Right ventricle myocardium inferior (tissue), 1 donor: ENCODE results near the gene OSBPL1A. TPM values are rescaled to one million over a fixed set of nuclear protein-coding genes. Genes with fewer than 3 reads are reported as not detected.
"Not testable (repeated sequence)": the region's sequence is repeated elsewhere in the genome, so short reads cannot be mapped to it uniquely, and the experiment has no call there.

Experiments
- ATAC-seq: fragments of 200-7000 bp; cut with Tn5 transposase; one replicate; pipeline ENCODE4 v1.9.1; 2020; ENCODE audit warnings: mild to moderate bottlenecking, moderate library complexity
- DNase-seq: peaks from one replicate; pipeline ENCODE4 v3.0.0; 2021; ENCODE audit errors: missing footprints
- intact Hi-C: fragments of 100-400 bp; cut with DNase I; formaldehyde crosslinking; loops from one replicate; pipeline ENCODE4 v1.11.0; 2022
- total RNA-seq: library from RNA; stranded (reverse); fragmentation: NEBNext Ultra II Directional; extraction: Animal tissue kit (Norgen Biotek cat#: 25700); gene quantifications from one replicate; pipeline ENCODE4 v1.2.1, GENCODE V29; 2021
- donor health status: DM: no; HTN: yes; CAD: no; lungs with severe emphysema.

OSBPL1A gene
- total RNA-seq, 1 donor from 2014 or later: 78.9 TPM

DNA sequence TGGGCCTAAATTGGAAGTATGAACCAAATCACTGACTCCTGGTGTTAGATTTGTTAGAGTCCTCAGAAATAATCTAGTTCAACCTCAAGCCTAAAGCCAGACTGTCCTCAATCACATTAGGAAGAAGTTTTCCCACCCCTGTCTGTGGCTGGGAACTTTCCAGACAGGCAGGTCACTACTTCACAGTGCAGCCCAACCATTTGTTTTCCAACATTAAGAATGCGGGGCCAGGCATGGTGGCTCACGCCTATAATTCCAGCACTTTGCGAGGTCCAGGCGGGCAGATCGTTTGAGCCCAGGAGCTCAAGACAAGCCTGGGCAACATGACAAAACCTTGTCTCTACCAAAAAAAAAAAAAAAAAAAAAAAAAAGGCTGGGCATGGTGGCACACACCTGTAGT is 5.5 kb upstream of the OSBPL1A start:
- intact Hi-C loops: no loop called here
- ATAC-seq (no peak), DNase-seq (no peak)

- intact Hi-C loops: no loop called here
- DNase-seq (no peak), ATAC-seq (no peak)
These were observed 4.7 kb upstream of the OSBPL1A start for GRCh38 chr18:24402209-24402785.

DNA sequence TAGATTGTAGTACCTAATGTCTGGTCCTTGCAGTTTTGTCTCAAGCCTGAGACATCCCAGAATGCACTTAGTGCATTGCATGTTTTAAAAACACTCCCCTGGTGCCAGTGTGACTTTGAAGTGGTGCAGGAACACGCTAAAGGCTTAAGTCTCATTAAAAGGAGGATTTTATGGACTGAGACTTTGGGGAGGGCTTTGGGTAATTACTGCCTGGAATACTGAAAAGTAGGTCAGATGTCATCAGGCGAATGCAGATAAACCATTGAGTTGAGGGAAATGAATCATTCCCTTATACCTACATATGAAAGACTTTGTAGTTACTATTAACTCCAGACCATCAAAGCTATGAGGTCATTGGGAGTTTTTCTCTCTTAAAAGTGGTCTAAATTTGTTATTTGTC is 3.0 kb upstream of the OSBPL1A start:
- ATAC-seq: no peak
- DNase-seq: no peak
- intact Hi-C loops: no loop called here

- DNase-seq (no peak), ATAC-seq (no peak)
- intact Hi-C loops: no loop called here
These were observed 916 bp upstream of the OSBPL1A start for GRCh38 chr18:24398540-24398939.

GRCh38 chr18:24397131-24397693 is 412 bp downstream of the OSBPL1A start:
- no peak for DNase-seq
- ATAC-seq: peak; percentile 51
- intact Hi-C loops: loop anchor here (1.0 kb wide), 1 partner anchor 29 kb away; the partner anchor contains the start of gene IMPACT

DNA sequence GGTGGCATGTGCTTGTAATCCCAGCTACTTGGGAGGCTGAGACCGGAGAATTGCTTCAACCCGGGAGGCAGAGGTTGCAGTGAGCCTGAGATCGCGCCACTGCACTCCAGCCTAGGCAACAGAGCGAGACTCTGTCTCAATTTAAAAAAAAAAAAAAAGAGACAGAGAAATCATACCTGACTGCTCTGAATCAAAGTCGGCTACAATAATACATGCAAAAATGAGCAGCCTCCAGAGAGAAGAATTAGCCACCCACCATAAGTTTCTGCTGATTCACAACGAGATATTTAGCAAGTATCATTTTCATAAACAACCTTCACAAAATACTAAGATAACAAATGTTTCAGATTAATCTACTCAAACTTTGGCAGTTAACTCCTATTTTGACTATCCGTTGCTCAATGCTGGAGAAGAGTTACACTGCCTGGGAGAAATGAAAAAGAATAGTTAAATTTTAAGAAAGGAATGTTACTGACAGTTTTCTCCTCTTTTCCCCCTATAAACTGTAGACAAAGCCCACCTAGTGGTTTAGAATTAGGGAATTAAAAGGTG is 1.5 kb downstream of the OSBPL1A start:
- DNase-seq: no peak
- intact Hi-C loops: no loop called here
- ATAC-seq: no peak

- intact Hi-C loops: no loop called here
- DNase-seq (no peak), ATAC-seq (no peak)
These were observed 2.4 kb downstream of the OSBPL1A start for GRCh38 chr18:24395049-24395795.

- ATAC-seq: no peak
- no peak for DNase-seq
- intact Hi-C loops: no loop called here
These were observed 8.7 kb downstream of the OSBPL1A start for GRCh38 chr18:24388957-24389356.

DNA sequence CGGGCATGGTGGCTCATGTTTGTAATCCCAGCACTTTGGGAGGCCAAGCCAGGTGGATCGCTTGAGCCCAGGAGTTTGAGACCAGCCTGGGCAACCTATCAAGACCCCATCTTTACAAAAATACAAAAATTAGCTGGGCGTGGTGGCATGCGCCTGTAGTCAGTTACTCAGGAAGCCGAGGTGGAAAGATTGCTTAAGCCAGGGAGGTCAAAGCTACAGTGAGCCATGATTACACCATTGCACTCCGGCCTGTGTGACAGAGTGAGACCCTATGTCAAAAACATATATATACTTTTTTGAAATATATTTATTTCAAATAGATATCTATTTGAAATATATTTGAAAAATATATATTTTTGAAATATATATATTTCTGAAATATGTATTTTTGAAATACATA is 10.9 kb downstream of the OSBPL1A start:
- ATAC-seq (no peak), DNase-seq (no peak)
- intact Hi-C loops: no loop called here

- DNase-seq: no peak
- no peak for ATAC-seq
- intact Hi-C loops: no loop called here
These were observed 16.5 kb downstream of the OSBPL1A start for GRCh38 chr18:24381126-24381525.

DNA sequence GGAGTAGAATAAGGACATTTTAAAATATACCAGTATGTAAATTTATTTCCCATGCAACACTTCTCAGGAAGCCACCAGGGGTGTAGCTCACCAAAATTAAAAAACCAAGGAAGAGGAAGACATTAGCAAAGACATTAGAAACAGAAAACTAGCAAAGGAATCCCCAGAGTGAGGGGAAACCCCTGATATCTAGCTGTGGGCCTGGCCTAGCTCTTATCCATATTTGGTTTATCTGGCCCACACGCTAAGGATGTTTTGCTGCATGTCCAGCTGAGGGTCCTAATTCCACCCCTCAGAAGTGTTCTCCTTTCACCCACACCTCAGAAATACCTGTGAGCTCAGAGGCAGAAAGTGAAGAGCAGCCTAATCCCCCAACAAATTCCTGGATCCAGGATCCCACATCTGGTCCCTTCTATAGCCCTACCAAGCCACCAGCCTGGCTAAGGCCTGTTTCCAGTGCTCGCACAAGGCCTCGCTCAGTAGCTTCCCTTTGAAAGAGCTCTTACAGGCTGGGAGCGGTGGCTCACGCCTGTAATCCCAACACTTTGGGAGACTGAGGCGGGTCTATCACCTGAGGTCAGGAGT is 17.4 kb downstream of the OSBPL1A start:
- no peak for DNase-seq
- intact Hi-C loops: no loop called here
- ATAC-seq: no peak

DNA sequence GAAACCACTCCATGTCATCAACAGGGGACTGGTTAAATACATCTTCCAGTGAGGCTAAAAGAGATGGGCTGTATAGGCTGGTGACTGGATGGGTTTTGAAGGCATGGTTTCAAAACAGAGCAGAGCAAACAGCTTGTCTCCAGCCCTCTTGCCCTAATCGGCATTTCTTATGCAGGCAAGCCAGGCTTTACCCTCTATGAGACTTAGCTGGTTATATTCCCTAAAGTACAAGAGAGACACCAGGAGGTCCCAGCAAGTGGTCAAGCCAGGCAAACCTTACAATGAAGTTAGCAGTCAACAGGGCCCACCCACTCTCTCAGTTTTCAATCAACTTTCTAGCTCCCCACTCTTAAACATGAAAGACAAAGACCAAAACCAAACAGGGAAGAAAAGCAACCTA is 19.0 kb downstream of the OSBPL1A start:
- intact Hi-C loops: no loop called here
- ATAC-seq (no peak), DNase-seq (no peak)

DNA sequence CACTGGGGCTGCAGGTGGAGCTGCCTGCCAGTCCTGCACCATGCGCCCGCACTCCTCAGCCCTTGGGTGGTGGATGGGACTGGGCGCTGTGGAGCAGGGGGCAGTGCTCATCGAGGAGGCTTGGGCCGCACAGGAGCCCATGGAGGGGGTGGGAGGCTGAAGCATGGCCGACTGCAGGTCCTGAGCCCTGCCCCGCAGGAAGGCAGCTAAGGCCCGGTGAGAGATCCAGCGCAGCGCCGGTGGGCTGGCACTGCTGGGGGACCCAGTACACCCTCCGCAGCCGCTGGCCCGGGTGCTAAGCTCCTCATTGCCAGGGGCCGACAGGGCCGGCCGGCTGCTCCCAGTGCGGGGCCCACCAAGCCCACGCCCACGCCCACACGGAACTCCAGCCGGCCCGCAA is 21.1 kb downstream of the OSBPL1A start:
- ATAC-seq, intact Hi-C loops, DNase-seq: not testable (repeated sequence)

GRCh38 chr18:24373328-24373727 is 24.3 kb downstream of the OSBPL1A start:
- intact Hi-C loops: no loop called here
- DNase-seq (no peak), ATAC-seq (no peak)

DNA sequence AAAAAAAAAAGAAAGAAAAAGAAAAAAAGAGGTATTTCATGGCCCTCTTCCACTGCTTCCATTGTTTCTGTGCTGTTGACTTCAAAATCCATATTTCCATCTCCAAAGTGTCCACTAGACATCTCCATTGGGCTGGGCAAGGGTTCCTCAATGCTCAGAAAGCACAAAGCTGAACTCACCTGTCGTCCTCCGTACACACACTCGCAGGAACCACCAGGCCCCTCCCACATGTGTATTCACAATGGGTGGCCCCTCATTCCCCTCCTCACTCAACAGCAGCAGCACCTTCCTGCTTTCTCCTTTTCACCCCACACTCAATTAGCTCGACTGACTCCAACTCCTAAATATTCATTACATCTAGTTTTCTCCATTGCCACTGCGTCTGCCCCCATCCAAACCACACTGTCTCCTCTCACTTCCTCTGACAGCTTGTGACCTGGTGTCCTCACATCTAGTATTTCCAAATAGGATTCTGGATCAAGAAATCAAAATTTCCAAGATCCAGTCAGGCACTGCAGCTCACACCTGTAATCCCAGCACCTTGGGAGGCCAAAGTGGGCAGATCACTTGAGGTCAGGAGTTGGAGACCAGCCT is 25.2 kb downstream of the OSBPL1A start:
- no peak for DNase-seq
- no peak for ATAC-seq
- intact Hi-C loops: no loop called here

DNA sequence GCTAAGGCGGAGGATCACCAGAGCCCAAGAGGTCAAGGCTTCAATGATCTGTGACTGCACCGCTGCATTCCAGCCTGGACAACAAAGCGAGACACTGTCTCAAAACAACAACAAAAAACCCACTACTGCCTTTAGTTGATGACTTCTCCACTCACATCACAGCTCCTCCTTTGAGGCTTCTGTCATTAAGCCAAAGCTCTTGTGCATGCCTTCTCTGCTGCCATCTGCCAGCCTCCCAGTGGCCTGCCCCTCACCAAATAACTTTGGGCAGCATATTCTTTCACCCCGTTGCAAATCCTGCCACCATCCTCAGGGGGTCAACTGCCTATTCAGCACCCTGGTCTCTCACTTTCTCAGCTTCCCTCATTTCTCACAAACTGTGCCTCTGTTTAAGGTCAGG is 27.5 kb downstream of the OSBPL1A start:
- DNase-seq (no peak), ATAC-seq (peak; percentile 34)
- intact Hi-C loops: no loop called here

- no peak for ATAC-seq
- intact Hi-C loops: loop anchor here (10.0 kb wide), 1 partner anchor 55 kb away; the partner anchor contains the start of gene IMPACT
- DNase-seq: no peak
These were observed 28.2 kb downstream of the OSBPL1A start for GRCh38 chr18:24369426-24369825.

DNA sequence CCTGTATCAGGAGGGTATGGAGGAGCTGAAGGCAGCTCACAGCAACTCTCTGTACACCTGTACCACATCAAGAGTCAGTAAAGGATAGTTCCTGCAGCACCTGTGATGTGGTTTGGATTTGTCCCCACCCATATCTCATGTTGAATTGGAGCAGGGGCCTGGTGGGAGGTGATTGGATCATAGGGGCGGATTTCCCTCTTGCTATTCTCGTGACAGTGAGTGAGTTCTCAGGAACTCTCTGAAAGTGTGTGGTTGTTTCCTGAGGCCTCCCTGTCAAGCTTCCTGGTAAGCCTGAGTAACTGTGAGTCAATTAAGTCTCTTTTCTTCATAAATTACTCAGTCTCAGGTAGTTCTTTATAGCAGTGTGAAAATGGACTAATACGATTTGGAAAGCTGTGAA is 28.9 kb downstream of the OSBPL1A start:
- no peak for DNase-seq
- ATAC-seq: no peak
- intact Hi-C loops: loop anchor here (10.0 kb wide), 1 partner anchor 56 kb away; the partner anchor contains the start of gene IMPACT

DNA sequence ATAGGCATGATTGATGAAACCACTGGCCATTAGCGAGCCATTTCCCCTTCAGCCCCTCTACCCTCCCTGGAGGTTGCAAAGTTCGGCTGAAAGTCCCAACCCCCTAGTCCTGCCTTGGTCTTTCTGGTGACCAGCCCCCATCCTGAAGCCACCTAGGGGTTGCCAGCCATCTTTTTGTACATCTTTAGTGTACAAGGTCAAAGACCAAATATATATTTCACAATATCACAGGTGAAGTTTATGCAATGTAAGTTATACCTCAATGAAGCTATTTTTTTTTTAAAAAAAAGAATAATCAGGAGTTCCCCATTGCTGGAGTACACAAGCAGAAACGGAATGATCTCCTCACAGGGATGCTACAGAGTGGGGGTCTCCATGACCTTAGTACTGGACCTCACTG is 31.3 kb downstream of the OSBPL1A start:
- DNase-seq (no peak), ATAC-seq (no peak)
- intact Hi-C loops: loop anchor here (10.0 kb wide), 1 partner anchor 58 kb away; the partner anchor contains the start of gene IMPACT
